HG02885 (cell line): Measurements from ENCODE around the gene IL12RB2.
"Not testable (repeated sequence)": the region's sequence is repeated elsewhere in the genome, so short reads cannot be mapped to it uniquely, and the experiment has no call there.

ENCODE experiments used
- ATAC-seq: cut with Tn5 transposase; IDR thresholded peaks from one replicate; pipeline ENCODE4 v1.9.1; 2021; ENCODE audit warnings: mild to moderate bottlenecking; ENCODE audit not compliant: unreplicated experiment, poor library complexity

Gene IL12RB2

GRCh38 chr1:67390041-67390887 lies 82.6 kb downstream of the IL12RB2 start:
- no peak for ATAC-seq

GRCh38 chr1:67393240-67393639 lies 85.6 kb downstream of the IL12RB2 start:
- no peak for ATAC-seq

- ATAC-seq = no peak
Observed at GRCh38 chr1:67393737-67394136, 86.1 kb downstream of the IL12RB2 start.

GRCh38 chr1:67394548-67394947 lies 86.9 kb downstream of the IL12RB2 start:
- no peak for ATAC-seq

GRCh38 chr1:67399199-67399993 lies 91.7 kb downstream of the IL12RB2 start:
- ATAC-seq = no peak

- not testable (repeated sequence) for ATAC-seq
Observed at GRCh38 chr1:67400029-67400786, 92.5 kb downstream of the IL12RB2 start.

GRCh38 chr1:67401443-67401842 lies 93.8 kb downstream of the IL12RB2 start:
- ATAC-seq = no peak

GRCh38 chr1:67404212-67404620 lies 96.5 kb downstream of the IL12RB2 start:
- ATAC-seq = no peak

- no peak for ATAC-seq
Observed at GRCh38 chr1:67405473-67406245, 98.0 kb downstream of the IL12RB2 start.

GRCh38 chr1:67407498-67407897 lies 99.8 kb downstream of the IL12RB2 start:
- ATAC-seq = no peak

GRCh38 chr1:67408148-67408547 lies 100.5 kb downstream of the IL12RB2 start:
- no peak for ATAC-seq

- ATAC-seq = not testable (repeated sequence)
Observed at GRCh38 chr1:67413101-67413500, 105.4 kb downstream of the IL12RB2 start.

GRCh38 chr1:67414574-67414973 lies 106.9 kb downstream of the IL12RB2 start:
- no peak for ATAC-seq

GRCh38 chr1:67415041-67415440 lies 107.4 kb downstream of the IL12RB2 start:
- no peak for ATAC-seq

GRCh38 chr1:67417733-67418132 lies 110.1 kb downstream of the IL12RB2 start:
- ATAC-seq = not testable (repeated sequence)

- no peak for ATAC-seq
Observed at GRCh38 chr1:67418839-67419586, 111.3 kb downstream of the IL12RB2 start.

- ATAC-seq = no peak
Observed at GRCh38 chr1:67420835-67421492, 113.3 kb downstream of the IL12RB2 start.

GRCh38 chr1:67427465-67427864 lies 119.8 kb downstream of the IL12RB2 start:
- ATAC-seq = no peak

GRCh38 chr1:67427947-67428346 lies 120.3 kb downstream of the IL12RB2 start:
- ATAC-seq = no peak
